Mucosa of gallbladder (tissue), 1 donor: Measurements from ENCODE around the gene F8. TPM values are rescaled to one million over a fixed set of nuclear protein-coding genes. Genes with fewer than 3 reads are reported as not detected.
"Not testable (repeated sequence)": the region's sequence is repeated elsewhere in the genome, so short reads cannot be mapped to it uniquely, and the experiment has no call there.

ENCODE experiments used
- DNase-seq: peaks from one replicate; pipeline ENCODE4 v3.0.0-alpha.2; 2020; ENCODE audit warnings: low spot score
- total RNA-seq: library from RNA; stranded (reverse); gene quantifications from one replicate; pipeline ENCODE4 v1.2.1, GENCODE V29; 2021
- donor health status: DM: no; HTN: no; CAD: no.

The F8 gene
- total RNA-seq, 1 donor from 2014 or later: 5.5 TPM

GRCh38 chrX:155031657-155032056 is 9.1 kb upstream of the F8 start:
- DNase-seq: no peak

GRCh38 chrX:155028877-155029291 is 6.4 kb upstream of the F8 start:
- no peak for DNase-seq

- no peak for DNase-seq
Measured at GRCh38 chrX:155028129-155028528, 5.6 kb upstream of the F8 start.

DNA sequence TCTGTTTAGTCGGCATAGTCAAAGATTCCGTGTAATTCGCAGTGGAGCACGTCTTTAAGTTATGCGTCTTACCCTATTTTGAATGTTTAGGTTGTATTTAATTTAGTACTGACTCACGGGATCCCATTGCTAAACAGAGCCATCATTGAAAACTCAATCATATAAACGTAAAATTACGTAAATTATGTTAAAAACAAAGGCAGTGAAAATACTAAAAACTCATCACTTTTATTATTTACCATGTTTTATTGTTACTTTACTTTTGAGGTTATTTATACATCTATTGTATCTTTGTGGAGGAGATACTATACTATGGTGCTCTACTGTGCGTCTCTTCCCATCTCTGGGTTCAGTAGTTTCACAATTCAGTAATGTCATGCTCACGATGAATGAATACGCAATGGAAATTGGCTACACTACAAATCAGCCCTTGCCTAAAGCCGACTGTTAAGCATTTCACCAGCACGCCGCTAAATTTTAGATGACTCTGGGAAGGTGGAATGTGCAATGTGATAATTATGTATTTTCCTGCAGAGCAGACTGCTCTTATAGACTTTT is 5.1 kb upstream of the F8 start:
- DNase-seq: peak; percentile 17

GRCh38 chrX:155026727-155027508 is 4.4 kb upstream of the F8 start, which contains the start of gene FUNDC2:
Gene FUNDC2, plus strand, starts transcription at chrX:155026844. Its CDS starts 95 bp downstream, at chrX:155026939.
- DNase-seq: peak; percentile 94

GRCh38 chrX:155026420-155026726 is 3.9 kb upstream of the F8 start:
- no peak for DNase-seq

- no peak for DNase-seq
Measured at GRCh38 chrX:155023907-155024833, 1.6 kb upstream of the F8 start.

DNA sequence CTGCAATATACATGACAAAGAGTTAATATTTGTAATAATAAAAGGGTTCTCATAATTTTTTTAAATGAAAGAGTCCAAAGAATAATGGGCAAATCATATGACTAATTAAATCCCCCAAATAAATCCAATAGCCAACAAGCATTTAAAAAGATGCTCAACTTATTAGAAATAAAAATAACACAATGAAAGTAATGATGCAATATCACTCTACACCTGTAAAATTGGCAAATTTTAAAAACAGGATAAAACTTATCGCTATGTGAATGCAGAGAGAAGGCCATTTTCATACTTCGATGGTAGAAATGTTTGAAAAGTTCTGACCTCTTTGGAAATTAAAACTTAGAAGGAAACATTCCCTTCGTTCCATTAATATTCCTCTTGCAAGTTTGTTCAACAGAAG is 1.9 kb downstream of the F8 start:
- DNase-seq: no peak

- no peak for DNase-seq
Measured at GRCh38 chrX:155009994-155010472, 12.5 kb downstream of the F8 start.

DNA sequence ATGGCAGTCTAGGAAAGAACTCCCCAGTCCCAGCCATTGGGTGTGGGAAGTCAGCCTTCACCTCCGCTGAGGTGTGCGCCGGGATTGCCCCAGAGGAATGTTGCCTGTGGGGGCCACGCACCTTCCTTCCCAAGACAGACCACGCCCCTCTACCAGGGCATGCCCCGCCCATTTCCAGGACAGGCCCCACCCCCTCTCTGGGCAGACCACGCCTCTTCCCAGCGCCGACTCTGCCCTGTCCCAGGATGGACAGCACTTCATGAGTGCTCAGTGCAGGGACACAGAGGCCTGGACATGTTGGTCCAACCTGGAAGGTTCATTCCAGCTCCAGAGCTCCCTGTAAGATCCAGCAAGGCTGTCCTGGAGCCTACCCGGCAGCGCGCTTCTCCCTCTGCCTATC is 13.9 kb downstream of the F8 start:
- not testable (repeated sequence) for DNase-seq

DNA sequence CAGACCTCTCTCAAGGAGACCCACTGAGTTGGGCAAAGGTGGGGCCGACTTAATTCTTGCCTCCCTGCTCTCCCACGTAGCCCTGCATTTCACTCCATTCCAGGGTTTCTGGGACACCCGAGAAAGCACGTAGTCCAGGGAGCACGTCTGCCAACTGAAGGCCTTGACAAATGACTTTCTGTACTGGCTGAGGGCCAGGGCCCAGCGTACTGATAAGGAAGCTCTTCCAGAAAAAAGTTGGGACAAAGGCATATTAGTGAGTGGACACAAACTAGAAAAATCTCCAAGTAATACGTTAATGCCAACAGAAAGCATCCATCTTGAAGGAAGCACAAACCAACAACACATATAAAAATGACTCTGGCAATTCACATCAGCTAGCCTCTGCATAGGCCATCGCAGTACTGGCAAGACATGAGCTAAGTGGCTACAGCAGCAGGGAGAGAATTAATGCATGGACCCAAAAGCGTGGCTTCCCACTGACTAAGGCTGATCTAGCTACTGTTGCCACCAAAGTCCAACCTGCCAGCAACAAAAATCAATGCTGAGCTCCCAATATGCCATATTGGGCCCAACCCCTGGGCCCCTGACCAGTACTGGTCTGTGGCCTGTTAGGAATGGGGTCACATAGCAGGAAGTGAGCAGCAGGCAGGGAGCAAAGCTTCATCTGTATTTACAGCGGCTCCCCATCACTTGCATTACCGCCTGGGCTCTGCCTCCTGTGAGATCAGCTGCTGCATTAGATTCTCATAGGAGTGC is 15.4 kb downstream of the F8 start:
- not testable (repeated sequence) for DNase-seq

DNA sequence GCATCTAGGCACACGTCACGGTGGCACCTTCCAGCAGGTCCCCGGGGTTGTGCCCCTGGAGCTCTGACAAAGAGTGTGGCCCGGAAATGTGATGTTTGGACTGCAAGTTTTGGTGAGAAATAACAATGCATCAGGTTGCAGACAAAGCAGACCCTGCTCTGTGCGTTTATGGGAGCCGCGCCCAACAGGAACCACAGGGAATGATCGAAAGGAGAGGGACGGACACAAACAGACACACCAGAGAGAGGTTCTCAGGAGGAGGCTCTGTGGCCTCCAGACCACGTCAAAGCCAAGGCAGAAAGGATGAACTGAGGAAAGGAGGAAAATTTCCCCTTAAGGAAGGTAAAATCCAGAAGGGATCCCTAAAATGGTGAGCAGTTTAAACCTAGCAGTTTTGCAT is 16.1 kb downstream of the F8 start:
- not testable (repeated sequence) for DNase-seq

- DNase-seq: no peak
Measured at GRCh38 chrX:155005190-155005589, 17.3 kb downstream of the F8 start.

DNA sequence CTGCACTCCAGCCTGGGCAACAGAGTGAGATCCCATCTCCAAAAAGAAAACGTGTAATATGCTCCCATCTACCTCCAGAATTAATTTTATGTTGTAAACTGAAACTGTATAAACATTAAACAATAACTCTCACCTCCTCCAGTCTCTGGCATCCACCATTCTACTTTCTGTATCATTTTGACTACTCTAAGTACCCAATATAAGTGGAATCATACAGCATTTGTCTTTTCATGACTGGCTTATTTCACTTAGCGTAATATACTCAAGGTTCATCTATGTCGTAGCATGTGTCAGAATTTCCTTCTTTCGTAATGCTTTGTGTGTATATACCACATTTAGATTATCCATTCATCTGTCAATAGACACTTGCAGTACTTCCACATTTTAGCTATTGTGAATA is 20.6 kb downstream of the F8 start:
- no peak for DNase-seq

DNA sequence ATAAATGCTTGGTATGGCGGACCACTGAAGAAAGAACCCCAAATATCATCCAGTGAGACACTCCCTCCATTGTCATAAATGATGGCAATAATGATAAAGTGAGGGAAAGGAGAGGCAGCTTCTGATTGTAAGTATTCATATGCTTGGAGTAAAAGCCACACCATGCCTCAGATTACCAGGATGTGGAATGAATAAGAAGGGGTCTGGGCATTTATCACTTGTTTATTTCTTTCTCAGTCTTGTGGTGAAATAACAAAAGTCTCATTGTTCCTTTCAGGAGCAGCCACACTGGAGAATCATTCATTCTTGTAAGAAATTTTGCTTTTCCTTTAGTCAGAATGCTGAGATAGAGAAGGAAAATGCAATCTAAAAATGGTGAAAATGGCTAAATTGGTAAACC is 21.7 kb downstream of the F8 start:
- no peak for DNase-seq

- no peak for DNase-seq
Measured at GRCh38 chrX:154998204-154998880, 24.2 kb downstream of the F8 start.

GRCh38 chrX:154991476-154991875 is 31.0 kb downstream of the F8 start:
- DNase-seq: no peak

GRCh38 chrX:154991039-154991438 is 31.5 kb downstream of the F8 start:
- no peak for DNase-seq

GRCh38 chrX:154990496-154990895 is 32.0 kb downstream of the F8 start:
- DNase-seq: no peak

- DNase-seq: no peak
Measured at GRCh38 chrX:154988719-154989118, 33.8 kb downstream of the F8 start.

DNA sequence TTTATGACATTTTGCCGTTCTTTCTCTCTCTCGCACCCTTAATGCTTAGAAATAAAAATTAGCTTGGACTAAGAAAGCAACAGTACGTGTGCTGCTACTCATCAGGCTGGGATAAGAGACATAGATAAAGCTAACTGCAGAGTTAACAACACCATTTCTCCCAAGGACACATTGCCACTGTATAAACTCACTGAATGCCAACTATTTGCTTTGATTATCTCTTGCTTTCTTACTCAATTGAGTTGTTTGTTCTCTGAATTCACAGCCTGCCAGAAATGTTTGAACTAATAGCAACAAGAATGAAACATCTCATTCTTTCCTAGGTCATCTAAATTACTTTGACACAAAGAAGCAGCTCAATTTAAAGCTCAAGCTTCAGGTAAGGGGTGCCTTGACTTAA is 34.6 kb downstream of the F8 start:
- DNase-seq: no peak
